Stimulated activated CD8-positive, alpha-beta memory T cell treated with anti-CD3 and anti-CD28 coated beads, Interleukin-7, amount 100 ng/mL, for 24 hours (primary cell): Measurements from ENCODE around the gene CARD6.
"Not testable (repeated sequence)": the region's sequence is repeated elsewhere in the genome, so short reads cannot be mapped to it uniquely, and the experiment has no call there.

ENCODE experiments used
- DNase-seq: peaks from one replicate; pipeline ENCODE4 v3.0.0-alpha.2; 2020; ENCODE audit warnings: low read depth

The CARD6 gene

GRCh38 chr5:40875958-40876357 lies 34.8 kb downstream of the CARD6 start:
- no peak for DNase-seq

DNA sequence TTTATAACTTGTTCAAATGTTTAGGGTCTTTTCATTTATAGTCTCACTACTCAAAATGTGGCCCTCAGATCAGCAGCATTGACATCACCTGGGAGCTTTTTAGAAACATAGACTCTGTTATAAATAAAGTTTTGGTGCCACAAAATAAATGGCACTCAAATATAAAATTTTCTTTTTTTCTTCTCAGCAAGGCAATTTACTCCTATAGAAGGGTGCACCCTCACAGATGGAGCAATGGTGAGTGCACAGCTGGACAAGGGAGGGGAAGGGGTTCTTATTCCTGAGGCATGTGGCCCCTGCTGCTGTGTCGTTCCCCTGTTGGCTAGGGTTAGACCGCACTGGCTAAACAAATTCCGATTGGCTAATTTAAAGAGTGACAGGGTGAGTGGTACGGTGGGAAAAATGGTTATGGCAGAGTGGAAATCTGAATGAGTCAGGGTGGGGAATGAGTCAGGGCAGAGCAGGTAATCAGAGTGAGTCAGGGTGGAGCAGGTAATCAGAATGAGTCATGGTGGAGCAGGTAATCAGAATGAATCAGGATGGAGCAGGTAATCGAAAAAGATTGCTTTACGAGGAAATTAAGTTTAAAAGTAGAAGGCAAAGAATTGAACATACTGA lies 36.3 kb downstream of the CARD6 start:
- DNase-seq, result no peak

- no peak for DNase-seq
Observed at GRCh38 chr5:40879163-40879942, 38.2 kb downstream of the CARD6 start.

DNA sequence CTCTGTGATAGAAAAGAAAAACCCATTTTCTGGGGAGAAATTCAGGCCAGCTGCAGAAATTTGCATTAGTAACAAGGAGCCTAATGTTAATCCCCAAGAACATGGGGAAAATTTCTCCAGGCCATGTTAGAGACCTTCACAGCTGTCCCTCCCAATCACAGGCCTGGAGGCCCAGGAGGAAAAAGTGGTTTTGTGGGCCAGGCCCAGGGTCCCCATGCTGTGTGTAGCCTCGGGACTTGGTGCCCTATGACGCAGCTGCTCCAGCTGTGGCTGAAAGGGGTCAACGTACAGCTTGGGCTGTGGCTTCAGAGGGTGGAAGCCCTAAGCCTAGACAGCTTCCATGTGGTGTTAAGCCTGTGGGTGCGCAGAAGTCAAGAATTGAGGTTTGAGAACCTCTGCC lies 41.1 kb downstream of the CARD6 start:
- DNase-seq, result no peak

GRCh38 chr5:40883051-40883450 lies 41.9 kb downstream of the CARD6 start:
- not testable (repeated sequence) for DNase-seq

DNA sequence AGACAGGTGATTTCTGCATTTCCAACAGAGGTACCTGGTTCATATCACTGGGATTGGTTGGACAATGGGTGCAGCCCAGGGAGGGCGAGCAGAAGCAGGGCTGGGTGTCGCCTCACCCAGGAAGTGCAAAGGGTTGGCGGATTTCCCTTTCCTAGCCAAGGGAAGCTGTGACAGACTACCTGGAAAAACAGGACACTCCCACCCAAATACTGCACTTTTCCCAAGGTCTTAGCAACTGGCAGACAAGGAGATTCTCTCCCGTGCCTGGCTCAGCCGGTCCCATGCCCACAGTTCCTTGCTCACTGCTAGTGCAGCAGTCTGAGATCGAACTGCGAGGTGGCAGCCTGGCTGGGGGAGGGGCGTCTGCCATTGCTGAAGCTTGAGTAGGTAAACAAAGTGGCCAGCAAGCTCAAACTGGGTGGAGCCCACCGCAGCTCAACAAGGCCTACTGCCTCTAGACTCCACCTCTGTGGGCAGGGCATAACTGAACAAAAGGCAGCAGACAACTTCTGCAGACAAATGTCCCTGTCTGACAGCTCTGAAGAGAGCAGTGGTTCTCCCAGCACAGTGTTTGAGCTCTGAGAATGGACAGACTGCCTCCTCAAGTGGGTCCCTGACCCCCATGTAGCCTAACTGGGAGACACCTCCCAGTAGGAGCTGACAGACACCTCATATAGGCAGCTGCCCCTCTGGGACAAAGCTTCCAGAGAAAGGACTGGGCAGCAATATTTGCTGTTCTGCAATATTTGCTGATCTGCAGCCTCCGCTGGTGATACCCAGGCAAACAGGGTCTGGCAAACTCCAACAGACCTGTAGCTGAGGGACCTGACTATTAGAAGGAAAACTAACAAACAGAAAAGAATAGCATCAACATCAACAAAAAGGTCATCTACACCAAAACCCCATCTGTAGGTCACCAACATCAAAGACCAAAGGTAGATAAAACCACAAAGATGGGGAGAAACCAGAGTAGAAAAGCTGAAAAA lies 54.6 kb downstream of the CARD6 start:
- DNase-seq, result not testable (repeated sequence)

- DNase-seq, result no peak
Observed at GRCh38 chr5:40904205-40904993, 63.2 kb downstream of the CARD6 start.

GRCh38 chr5:40904994-40905306 lies 63.8 kb downstream of the CARD6 start:
- DNase-seq, result no peak

- no peak for DNase-seq
Observed at GRCh38 chr5:40906351-40906751, 65.2 kb downstream of the CARD6 start.

DNA sequence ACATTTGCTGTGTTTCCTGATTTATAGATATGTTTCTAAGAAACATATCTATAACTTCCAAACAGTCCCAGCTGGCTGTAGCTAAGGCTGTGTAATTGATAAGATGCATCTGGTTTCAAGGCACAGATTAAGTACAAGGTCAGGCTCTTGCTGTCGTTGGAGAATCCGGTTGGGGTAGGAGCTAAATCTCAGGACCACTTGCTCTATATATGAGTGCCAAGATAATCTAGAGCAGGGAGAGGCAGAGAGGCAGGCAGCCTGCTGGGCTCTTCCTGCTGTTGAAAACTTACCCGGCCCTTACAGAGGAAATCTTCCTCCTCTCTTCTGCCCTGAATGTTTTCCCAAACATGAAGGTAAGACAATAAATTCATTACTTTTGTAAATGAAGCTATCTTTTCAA lies 68.1 kb downstream of the CARD6 start, which contains the start of gene C7:
Gene C7, plus strand, starts transcription at position 234 of the 400 bp plus-strand sequence. Its CDS starts 114 bp downstream, at position 348.
- DNase-seq, result no peak

GRCh38 chr5:40909723-40910122 lies 68.6 kb downstream of the CARD6 start:
- no peak for DNase-seq
